WTC11 (cell line): Measurements from ENCODE around the gene PTPRN2.

ENCODE experiments used
- CREM ChIP-seq: sonication (generic); formaldehyde crosslinking; IDR thresholded peaks from 2 replicates; pipeline ENCODE4 v1.8.1; 2022; ENCODE audit warnings: mild to moderate bottlenecking, missing genetic modification reagents, moderate library complexity
- CTCF ChIP-seq: fragments of 200-600 bp; IDR thresholded peaks from 2 replicates; pipeline ENCODE4 v1.8.0; 2022; ENCODE audit warnings: antibody characterized with exemption
- E2F5 ChIP-seq: sonication (generic); formaldehyde crosslinking; IDR thresholded peaks from 2 replicates; pipeline ENCODE4 v1.8.1; 2022; ENCODE audit warnings: mild to moderate bottlenecking, moderate library complexity, missing genetic modification reagents

- TF ChIP-seq E2F5 = no peak
- no peak for TF ChIP-seq CTCF
- no peak for TF ChIP-seq CREM (CRISPR knock-in tag)
Observed at GRCh38 chr7:158257001-158257400, 330.6 kb downstream of the PTPRN2 start.
